Activated naive CD8-positive, alpha-beta T cell treated with anti-CD3 and anti-CD28 coated beads, Interleukin-2, amount 50 U/mL, for 24 hours (primary cell): ENCODE results near the gene SGK1.
"Not testable (repeated sequence)": the region's sequence is repeated elsewhere in the genome, so short reads cannot be mapped to it uniquely, and the experiment has no call there.

ENCODE experiments used
- ATAC-seq: fragments of 150-1000 bp; cut with Tn5 transposase; one replicate; pipeline ENCODE4 v1.10.0; 2021
- DNase-seq: peaks from one replicate; pipeline ENCODE4 v3.0.0; 2021
- H3K27ac Mint-ChIP-seq: one replicate; pipeline ENCODE4 v1.8.0; 2021; ENCODE audit warnings: mild to moderate bottlenecking, mixed read lengths
- H3K27me3 Mint-ChIP-seq: one replicate; pipeline ENCODE4 v1.8.0; 2021; ENCODE audit warnings: mixed read lengths
- H3K36me3 Mint-ChIP-seq: one replicate; pipeline ENCODE4 v1.8.0; 2021; ENCODE audit warnings: low read depth, mixed read lengths
- H3K4me1 Mint-ChIP-seq: one replicate; pipeline ENCODE4 v1.8.0; 2021; ENCODE audit warnings: mixed read lengths
- H3K4me3 Mint-ChIP-seq: one replicate; pipeline ENCODE4 v1.8.0; 2021; ENCODE audit warnings: mild to moderate bottlenecking, moderate library complexity, mixed read lengths
- H3K9me3 Mint-ChIP-seq: one replicate; pipeline ENCODE4 v1.8.0; 2021; ENCODE audit warnings: mixed read lengths

The SGK1 gene

GRCh38 chr6:134245706-134246105 is 72.2 kb downstream of the SGK1 start:
- Mint-ChIP-seq H3K4me3 (no peak overlapping the region), H3K27me3 (no peaks in the 10 kb centered on the region), H3K4me1 (peaks cover 67% of the 10 kb centered on the region), H3K9me3 (peaks cover 9% of the 10 kb centered on the region), H3K27ac (no peak overlapping the region), H3K36me3 (no peaks in the 10 kb centered on the region)
- ATAC-seq, result no peak
- no peak for DNase-seq

GRCh38 chr6:134245041-134245440 is 72.9 kb downstream of the SGK1 start:
- ATAC-seq (no peak), DNase-seq (no peak)
- Mint-ChIP-seq H3K27ac (peak overlapping the region; percentile 39), H3K4me1 (peaks cover 67% of the 10 kb centered on the region), H3K4me3 (no peak overlapping the region), H3K9me3 (peaks cover 9% of the 10 kb centered on the region), H3K36me3 (no peaks in the 10 kb centered on the region), H3K27me3 (no peaks in the 10 kb centered on the region)

- peak; percentile 72 for DNase-seq
- peaks cover 9% of the 10 kb centered on the region for H3K9me3 Mint-ChIP-seq
- H3K4me3 Mint-ChIP-seq, result peak overlapping the region; percentile 25
- peak; percentile 80 for ATAC-seq
- H3K27me3 Mint-ChIP-seq, result no peaks in the 10 kb centered on the region
- H3K36me3 Mint-ChIP-seq, result peaks cover 2% of the 10 kb centered on the region
- peaks cover 58% of the 10 kb centered on the region for H3K4me1 Mint-ChIP-seq
- peak overlapping the region; percentile 78 for H3K27ac Mint-ChIP-seq
These were observed 77.1 kb downstream of the SGK1 start for GRCh38 chr6:134240665-134241431.

- H3K27me3 Mint-ChIP-seq, result no peaks in the 10 kb centered on the region
- H3K27ac Mint-ChIP-seq, result peak overlapping the region; percentile 25
- H3K4me3 Mint-ChIP-seq, result no peak overlapping the region
- ATAC-seq (no peak), DNase-seq (no peak)
- peaks cover 6% of the 10 kb centered on the region for H3K9me3 Mint-ChIP-seq
- H3K4me1 Mint-ChIP-seq, result peaks cover 61% of the 10 kb centered on the region
- peaks cover 2% of the 10 kb centered on the region for H3K36me3 Mint-ChIP-seq
These were observed 78.7 kb downstream of the SGK1 start for GRCh38 chr6:134238960-134239795.

- ATAC-seq, result no peak
- no peak for DNase-seq
- H3K27me3 Mint-ChIP-seq, result no peaks in the 10 kb centered on the region
- peaks cover 2% of the 10 kb centered on the region for H3K36me3 Mint-ChIP-seq
- no peak overlapping the region for H3K27ac Mint-ChIP-seq
- H3K4me1 Mint-ChIP-seq, result peaks cover 62% of the 10 kb centered on the region
- peaks cover 8% of the 10 kb centered on the region for H3K9me3 Mint-ChIP-seq
- no peak overlapping the region for H3K4me3 Mint-ChIP-seq
These were observed 79.9 kb downstream of the SGK1 start for GRCh38 chr6:134238006-134238405.

GRCh38 chr6:134235937-134236751 is 81.8 kb downstream of the SGK1 start:
- Mint-ChIP-seq H3K9me3 (peaks cover 5% of the 10 kb centered on the region), H3K36me3 (peaks cover 2% of the 10 kb centered on the region), H3K4me3 (peak overlapping the region; percentile 26), H3K27ac (peak overlapping the region; percentile 84), H3K27me3 (no peaks in the 10 kb centered on the region), H3K4me1 (peaks cover 57% of the 10 kb centered on the region)
- ATAC-seq (peak; percentile 84), DNase-seq (no peak)

- H3K4me3 Mint-ChIP-seq, H3K27me3 Mint-ChIP-seq, H3K9me3 Mint-ChIP-seq, ATAC-seq, H3K36me3 Mint-ChIP-seq, DNase-seq: not testable (repeated sequence)
- Mint-ChIP-seq H3K4me1 (peaks cover 50% of the 10 kb centered on the region), H3K27ac (peak overlapping the region; percentile 84)
These were observed 82.6 kb downstream of the SGK1 start for GRCh38 chr6:134235334-134235733.

GRCh38 chr6:134233180-134233955 is 84.5 kb downstream of the SGK1 start:
- no peaks in the 10 kb centered on the region for H3K27me3 Mint-ChIP-seq
- H3K4me1 Mint-ChIP-seq, result peaks cover 40% of the 10 kb centered on the region
- H3K27ac Mint-ChIP-seq, result no peak overlapping the region
- DNase-seq, result no peak
- ATAC-seq, result no peak
- H3K36me3 Mint-ChIP-seq, result no peaks in the 10 kb centered on the region
- H3K4me3 Mint-ChIP-seq, result no peak overlapping the region
- H3K9me3 Mint-ChIP-seq, result peaks cover 5% of the 10 kb centered on the region

- no peak for DNase-seq
- Mint-ChIP-seq H3K9me3 (peaks cover 5% of the 10 kb centered on the region), H3K4me3 (no peak overlapping the region), H3K27ac (no peak overlapping the region), H3K4me1 (peaks cover 23% of the 10 kb centered on the region), H3K27me3 (no peaks in the 10 kb centered on the region), H3K36me3 (no peaks in the 10 kb centered on the region)
- ATAC-seq, result no peak
These were observed 87.0 kb downstream of the SGK1 start for GRCh38 chr6:134230940-134231339.

- DNase-seq (no peak), ATAC-seq (no peak)
- no peak overlapping the region for H3K4me3 Mint-ChIP-seq
These were observed 87.7 kb downstream of the SGK1 start for GRCh38 chr6:134230087-134230700.

GRCh38 chr6:134229520-134229919 is 88.4 kb downstream of the SGK1 start:
- H3K4me3 Mint-ChIP-seq, result no peak overlapping the region
- H3K4me1 Mint-ChIP-seq, result peaks cover 13% of the 10 kb centered on the region
- DNase-seq, result no peak
- no peak for ATAC-seq
- H3K9me3 Mint-ChIP-seq, result peaks cover 5% of the 10 kb centered on the region
- no peaks in the 10 kb centered on the region for H3K27me3 Mint-ChIP-seq
- no peak overlapping the region for H3K27ac Mint-ChIP-seq
- no peaks in the 10 kb centered on the region for H3K36me3 Mint-ChIP-seq

More at GRCh38 chr6:134230087-134230700, 87.7 kb downstream of the SGK1 start:
- Mint-ChIP-seq H3K27me3 (no peaks in the 10 kb centered on the region), H3K27ac (no peak overlapping the region), H3K36me3 (no peaks in the 10 kb centered on the region), H3K4me1 (peaks cover 18% of the 10 kb centered on the region), H3K9me3 (peaks cover 5% of the 10 kb centered on the region)

- Mint-ChIP-seq H3K9me3 (no peaks in the 10 kb centered on the region), H3K4me1 (peaks cover 2% of the 10 kb centered on the region), H3K27me3 (no peaks in the 10 kb centered on the region), H3K36me3 (no peaks in the 10 kb centered on the region), H3K4me3 (no peak overlapping the region), H3K27ac (no peak overlapping the region)
- ATAC-seq (no peak), DNase-seq (no peak)
These were observed 94.0 kb downstream of the SGK1 start for GRCh38 chr6:134223796-134224420.

GRCh38 chr6:134221250-134221649 is 96.7 kb downstream of the SGK1 start:
- ATAC-seq (no peak), DNase-seq (no peak)
- no peaks in the 10 kb centered on the region for H3K27me3 Mint-ChIP-seq
- no peak overlapping the region for H3K4me3 Mint-ChIP-seq
- H3K36me3 Mint-ChIP-seq, result no peaks in the 10 kb centered on the region
- H3K4me1 Mint-ChIP-seq, result peaks cover 9% of the 10 kb centered on the region
- H3K27ac Mint-ChIP-seq, result no peak overlapping the region
- peaks cover 7% of the 10 kb centered on the region for H3K9me3 Mint-ChIP-seq
